Large intestine (tissue), 3 donors: ENCODE results near the gene PTPRD. TPM values are rescaled to one million over a fixed set of nuclear protein-coding genes. Genes with fewer than 3 reads are reported as not detected.

Source experiments
- DNase-seq, 2 donors: peaks; one replicate each; pipeline versions ENCODE4 v3.0.0 to v3.0.0-alpha.2; 2013
- H3K27ac ChIP-seq: one replicate; pipeline ENCODE4 v1.5.1; 2013; ENCODE audit warnings: low read length
- H3K27me3 ChIP-seq: 2 replicates; pipeline ENCODE4 v1.6.1; 2013; ENCODE audit warnings: low read length; ENCODE audit not compliant: control insufficient read depth, insufficient read depth
- H3K36me3 ChIP-seq: 2 replicates; pipeline ENCODE4 v1.6.1; 2013; ENCODE audit warnings: low read length; ENCODE audit not compliant: control insufficient read depth, insufficient read depth
- H3K4me1 ChIP-seq: one replicate; pipeline ENCODE4 v1.6.1; 2013; ENCODE audit warnings: low read length; ENCODE audit not compliant: control insufficient read depth, insufficient read depth
- H3K4me3 ChIP-seq: one replicate; pipeline ENCODE4 v1.5.1; 2013; ENCODE audit warnings: low read length
- H3K9me3 ChIP-seq: one replicate; pipeline ENCODE4 v1.6.1; 2013; ENCODE audit warnings: mild to moderate bottlenecking, low read depth, low read length, moderate library complexity; ENCODE audit not compliant: control insufficient read depth
- WGBS: methylation state at CpG from one replicate; pipeline ENCODE4 v1.1.5; 2013; ENCODE audit warnings: low lambda C conversion rate; ENCODE audit not compliant: insufficient coverage; 5-methylcytosine and 5-hydroxymethylcytosine counted together
- polyA plus RNA-seq: library from polyadenylated mRNA; unstranded; fragments of 120-200 nt; gene quantifications from one replicate; pipeline ENCODE4 v1.2.1, GENCODE V29; 2013

Gene PTPRD
- polyA plus RNA-seq, 1 donor, result 12.0 TPM

GRCh38 chr9:8726692-8727091 lies 1886.1 kb downstream of the PTPRD start:
- DNase-seq, result no peak
- no peaks in the 10 kb centered on the region for H3K27me3 ChIP-seq
- H3K4me1 ChIP-seq, result no peaks in the 10 kb centered on the region
- no peak overlapping the region for H3K27ac ChIP-seq
- H3K4me3 ChIP-seq, result no peak overlapping the region
- 100% methylated on average over 1 of the region's 4 CpGs for WGBS
- H3K9me3 ChIP-seq, result no peaks in the 10 kb centered on the region
- H3K36me3 ChIP-seq, result no peaks in the 10 kb centered on the region

- DNase-seq, result no peak
- H3K4me3 ChIP-seq, result no peak overlapping the region
- no peak overlapping the region for H3K27ac ChIP-seq
- H3K4me1 ChIP-seq, result no peaks in the 10 kb centered on the region
- WGBS, result no CpG with 5 or more reads among the region's 1 CpG
- no peaks in the 10 kb centered on the region for H3K36me3 ChIP-seq
- no peaks in the 10 kb centered on the region for H3K9me3 ChIP-seq
- H3K27me3 ChIP-seq, result no peaks in the 10 kb centered on the region
These were observed 1887.2 kb downstream of the PTPRD start for GRCh38 chr9:8725635-8726034.

GRCh38 chr9:8724284-8725018 lies 1888.4 kb downstream of the PTPRD start:
- no peak for DNase-seq
- Histone ChIP-seq H3K9me3 (no peaks in the 10 kb centered on the region), H3K4me1 (no peaks in the 10 kb centered on the region), H3K27me3 (no peaks in the 10 kb centered on the region), H3K4me3 (no peak overlapping the region), H3K36me3 (no peaks in the 10 kb centered on the region), H3K27ac (no peak overlapping the region)
- WGBS, result 83% methylated on average over 1 of the region's 11 CpGs

- no peak overlapping the region for H3K27ac ChIP-seq
- no peaks in the 10 kb centered on the region for H3K27me3 ChIP-seq
- H3K36me3 ChIP-seq, result no peaks in the 10 kb centered on the region
- 95% methylated on average over 4 of the region's 5 CpGs for WGBS
- DNase-seq, result no peak
- no peak overlapping the region for H3K4me3 ChIP-seq
- H3K4me1 ChIP-seq, result no peaks in the 10 kb centered on the region
- no peaks in the 10 kb centered on the region for H3K9me3 ChIP-seq
These were observed 1889.6 kb downstream of the PTPRD start for GRCh38 chr9:8723195-8723594.

GRCh38 chr9:8719833-8720486 lies 1892.8 kb downstream of the PTPRD start:
- DNase-seq, result no peak
- no peaks in the 10 kb centered on the region for H3K27me3 ChIP-seq
- no peaks in the 10 kb centered on the region for H3K36me3 ChIP-seq
- no peak overlapping the region for H3K27ac ChIP-seq
- H3K4me3 ChIP-seq, result no peak overlapping the region
- WGBS, result no CpG with 5 or more reads among the region's 1 CpG
- no peaks in the 10 kb centered on the region for H3K4me1 ChIP-seq
- no peaks in the 10 kb centered on the region for H3K9me3 ChIP-seq

- H3K9me3 ChIP-seq, result no peaks in the 10 kb centered on the region
- H3K27me3 ChIP-seq, result no peaks in the 10 kb centered on the region
- no peaks in the 10 kb centered on the region for H3K4me1 ChIP-seq
- H3K4me3 ChIP-seq, result no peak overlapping the region
- H3K36me3 ChIP-seq, result no peaks in the 10 kb centered on the region
- WGBS, result no CpG with 5 or more reads among the region's 4 CpGs
- no peak for DNase-seq
- no peak overlapping the region for H3K27ac ChIP-seq
These were observed 1894.6 kb downstream of the PTPRD start for GRCh38 chr9:8718121-8718725.

GRCh38 chr9:8717146-8717545 lies 1895.7 kb downstream of the PTPRD start:
- no peak overlapping the region for H3K4me3 ChIP-seq
- no peak overlapping the region for H3K27ac ChIP-seq
- H3K4me1 ChIP-seq, result no peaks in the 10 kb centered on the region
- WGBS, result 81% methylated on average over 2 of the region's 3 CpGs
- H3K36me3 ChIP-seq, result no peaks in the 10 kb centered on the region
- H3K9me3 ChIP-seq, result no peaks in the 10 kb centered on the region
- no peak for DNase-seq
- no peaks in the 10 kb centered on the region for H3K27me3 ChIP-seq

- no peak overlapping the region for H3K27ac ChIP-seq
These were observed 1897.0 kb downstream of the PTPRD start for GRCh38 chr9:8715788-8716187.

GRCh38 chr9:8713811-8714165 lies 1899.0 kb downstream of the PTPRD start:
- Histone ChIP-seq H3K4me3 (no peak overlapping the region), H3K36me3 (no peaks in the 10 kb centered on the region), H3K27ac (no peak overlapping the region), H3K4me1 (no peaks in the 10 kb centered on the region), H3K27me3 (no peaks in the 10 kb centered on the region), H3K9me3 (no peaks in the 10 kb centered on the region)
- DNase-seq, result no peak
- WGBS, result no CpG with 5 or more reads among the region's 8 CpGs

More at GRCh38 chr9:8715788-8716187, 1897.0 kb downstream of the PTPRD start:
- Histone ChIP-seq H3K27me3 (no peaks in the 10 kb centered on the region), H3K36me3 (no peaks in the 10 kb centered on the region), H3K9me3 (no peaks in the 10 kb centered on the region), H3K4me3 (no peak overlapping the region), H3K4me1 (no peaks in the 10 kb centered on the region)
- WGBS, result no CpG with 5 or more reads among the region's 2 CpGs
- no peak for DNase-seq

- Histone ChIP-seq H3K36me3 (no peaks in the 10 kb centered on the region), H3K4me1 (no peaks in the 10 kb centered on the region), H3K4me3 (no peak overlapping the region), H3K27ac (no peak overlapping the region), H3K27me3 (no peaks in the 10 kb centered on the region), H3K9me3 (no peaks in the 10 kb centered on the region)
- no CpG with 5 or more reads among the region's 44 CpGs for WGBS
- DNase-seq, result no peak
These were observed 1899.5 kb downstream of the PTPRD start for GRCh38 chr9:8713149-8713810.
